HEK293T (cell line): ENCODE results near the gene SIAE.

Experiments
- BHLHE40 ChIP-seq: fragments of 450-650 bp; IDR thresholded peaks from 2 replicates; pipeline ENCODE4 v1.6.1; 2016; ENCODE audit warnings: mild to moderate bottlenecking, moderate library complexity, borderline replicate concordance
- CTBP1 ChIP-seq: fragments of 450-650 bp; IDR thresholded peaks from 2 replicates; pipeline ENCODE4 v1.6.1; 2016; ENCODE audit warnings: borderline replicate concordance
- ELF4 ChIP-seq: fragments of 450-650 bp; IDR thresholded peaks from 2 replicates; pipeline ENCODE4 v1.6.1; 2017; ENCODE audit warnings: antibody characterized with exemption
- FOXA1 ChIP-seq: fragments of 450-650 bp; IDR thresholded peaks from 2 replicates; pipeline ENCODE4 v1.6.1; 2016; ENCODE audit warnings: mild to moderate bottlenecking
- FOXK2 ChIP-seq: fragments of 450-650 bp; IDR thresholded peaks from 2 replicates; pipeline ENCODE4 v1.6.1; 2016; ENCODE audit warnings: mild to moderate bottlenecking
- FOXM1 ChIP-seq: fragments of 450-650 bp; IDR thresholded peaks from 2 replicates; pipeline ENCODE4 v1.6.1; 2017; ENCODE audit warnings: mild to moderate bottlenecking, borderline replicate concordance
- HDGF ChIP-seq: fragments of 450-650 bp; IDR thresholded peaks from 2 replicates; pipeline ENCODE4 v1.6.1; 2017; ENCODE audit warnings: antibody characterized with exemption, borderline replicate concordance
- L3MBTL2 ChIP-seq: fragments of 450-650 bp; conservative IDR thresholded peaks from 2 replicates; pipeline ENCODE4 v1.6.1; 2016; ENCODE audit warnings: mild to moderate bottlenecking
- LEF1 ChIP-seq: fragments of 450-650 bp; IDR thresholded peaks from 2 replicates; pipeline ENCODE4 v1.6.1; 2017; ENCODE audit warnings: mild to moderate bottlenecking, borderline replicate concordance
- SP1 ChIP-seq: fragments of 450-650 bp; IDR thresholded peaks from 2 replicates; pipeline ENCODE4 v1.6.1; 2017
- SUZ12 ChIP-seq: fragments of 450-650 bp; IDR thresholded peaks from 2 replicates; pipeline ENCODE4 v1.6.1; 2016; ENCODE audit warnings: mild to moderate bottlenecking
- TARDBP ChIP-seq: fragments of 450-650 bp; IDR thresholded peaks from 2 replicates; pipeline ENCODE4 v1.6.1; 2016
- TF ChIP-seq, protein P1 (sequence below): fragments of 450-650 bp; IDR thresholded peaks from 2 replicates; pipeline ENCODE4 v1.6.1; 2016

DNA sequence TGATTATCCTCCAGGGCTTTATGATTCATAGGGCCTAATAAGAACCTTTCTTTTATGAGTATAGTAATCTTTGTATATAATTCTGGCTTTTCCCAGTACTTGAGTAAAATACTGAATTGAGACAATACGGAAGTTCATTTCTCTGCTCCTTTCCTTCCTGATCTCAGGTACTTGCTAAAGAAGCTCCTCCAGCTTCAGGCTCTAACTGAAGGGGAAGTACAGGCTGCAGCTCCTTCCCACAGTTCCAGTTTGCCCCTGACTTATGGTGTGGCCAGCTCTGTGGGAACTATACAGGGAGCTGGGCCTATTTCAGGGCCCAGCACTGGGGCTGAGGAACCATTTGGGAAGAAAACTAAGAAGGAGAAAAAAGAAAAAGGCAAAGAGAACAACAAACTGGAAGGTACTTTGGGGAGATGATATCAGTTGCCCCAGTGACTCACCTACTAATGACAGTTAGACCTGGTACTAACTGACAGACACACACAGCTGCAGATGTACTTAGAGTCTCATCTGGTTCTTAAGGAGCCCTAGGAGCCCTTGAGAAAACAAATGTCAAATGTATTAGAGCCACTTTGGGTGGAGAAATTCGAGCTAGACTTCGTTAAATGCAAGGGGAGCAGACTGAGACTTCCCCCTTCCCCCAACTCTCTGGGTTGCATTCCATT is 47.9 kb downstream of the SIAE start:
- no peak for TF ChIP-seq L3MBTL2
- TF ChIP-seq ELF4 = no peak
- no peak for TF ChIP-seq TARDBP
- TF ChIP-seq CTBP1 = no peak
- TF ChIP-seq SUZ12 = no peak
- no peak for TF ChIP-seq BHLHE40
- TF ChIP-seq, protein P1, sequence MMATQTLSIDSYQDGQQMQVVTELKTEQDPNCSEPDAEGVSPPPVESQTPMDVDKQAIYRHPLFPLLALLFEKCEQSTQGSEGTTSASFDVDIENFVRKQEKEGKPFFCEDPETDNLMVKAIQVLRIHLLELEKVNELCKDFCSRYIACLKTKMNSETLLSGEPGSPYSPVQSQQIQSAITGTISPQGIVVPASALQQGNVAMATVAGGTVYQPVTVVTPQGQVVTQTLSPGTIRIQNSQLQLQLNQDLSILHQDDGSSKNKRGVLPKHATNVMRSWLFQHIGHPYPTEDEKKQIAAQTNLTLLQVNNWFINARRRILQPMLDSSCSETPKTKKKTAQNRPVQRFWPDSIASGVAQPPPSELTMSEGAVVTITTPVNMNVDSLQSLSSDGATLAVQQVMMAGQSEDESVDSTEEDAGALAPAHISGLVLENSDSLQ = no peak
- TF ChIP-seq LEF1 = no peak
- TF ChIP-seq SP1 = no peak
- TF ChIP-seq FOXM1 = no peak
- TF ChIP-seq HDGF = no peak
- no peak for TF ChIP-seq FOXK2
- no peak for TF ChIP-seq FOXA1
